ENCODE results near the gene ZNF677. TPM values are rescaled to one million over a fixed set of nuclear protein-coding genes. Genes with fewer than 3 reads are reported as not detected.

The ZNF677 gene
- 45.7 TPM for total RNA-seq

GRCh38 chr19:53254411-53255341, at the start of gene ZNF677:
ZNF677 (minus strand) TSS chr19:53254873; CDS start chr19:53251550, 3,323 bp downstream.

GRCh38 chr19:53267623-53268022, 12.9 kb upstream of the ZNF677 start, which contains the start of gene VN1R4:
VN1R4 (minus strand) TSS chr19:53267723; CDS start chr19:53267665, 58 bp downstream.

GRCh38 chr19:53257715-53258342, 3.2 kb upstream of the ZNF677 start, which contains the start of gene VN1R2:
VN1R2 (plus strand) TSS chr19:53258292; CDS start chr19:53258376, 84 bp downstream.

GRCh38 chr19:53192771-53193534, 61.7 kb downstream of the ZNF677 start, which contains the start of gene ZNF665:
ZNF665 (minus strand) TSS chr19:53193358; CDS start chr19:53182898, 10,460 bp downstream.

Other genes with a start within 250 kb of the ZNF677 start
- gene ERVV-1, start 241.0 kb downstream of the ZNF677 start, total RNA-seq, result not detected
- not detected for gene ERVV-2, start 210.1 kb downstream of the ZNF677 start, total RNA-seq
- gene ZNF160, start 151.5 kb downstream of the ZNF677 start, total RNA-seq, result 62.3 TPM
- gene ZNF415, start 122.0 kb downstream of the ZNF677 start, total RNA-seq, result 32.2 TPM
- 25.7 TPM for gene ZNF347, start 95.8 kb downstream of the ZNF677 start, total RNA-seq
- 10.0 TPM for gene ZNF665, start 61.5 kb downstream of the ZNF677 start, total RNA-seq
- not detected for gene VN1R2, start 3.4 kb upstream of the ZNF677 start, total RNA-seq
- not detected for gene VN1R4, start 12.8 kb upstream of the ZNF677 start, total RNA-seq
- gene ZNF845, start 78.9 kb upstream of the ZNF677 start, total RNA-seq, result 21.3 TPM
- 22.5 TPM for gene ZNF525, start 110.8 kb upstream of the ZNF677 start, total RNA-seq
- 34.7 TPM for gene ZNF765, start 140.3 kb upstream of the ZNF677 start, total RNA-seq
- gene ZNF761, start 177.1 kb upstream of the ZNF677 start, total RNA-seq, result 20.7 TPM
- gene ZNF813, start 212.9 kb upstream of the ZNF677 start, total RNA-seq, result 4.7 TPM

All from parietal lobe (tissue), 1 donor.